ENCODE results near the gene RECQL. TPM values are rescaled to one million over a fixed set of nuclear protein-coding genes. Genes with fewer than 3 reads are reported as not detected.

Gene RECQL
- total RNA-seq, 1 experiment from 2014 or later = 34.5 TPM

GRCh38 chr12:21434699-21435098 is 66.7 kb downstream of the RECQL start:
- H3K4me2 ChIP-seq = no peak overlapping the region
- H2AFZ ChIP-seq = no peak overlapping the region
- no peaks in the 10 kb centered on the region for H3K27me3 ChIP-seq (ENCODE audit: insufficient read depth, low read depth)
- intact Hi-C loops (cut with micrococcal nuclease; ENCODE audit: unreplicated experiment) = loop anchor here (5.0 to 10.0 kb wide), 3 partner anchors 120 to 787 kb away; partner anchors contain the start of gene LDHB
- H3K36me3 ChIP-seq (ENCODE audit: low read depth) = no peaks in the 10 kb centered on the region
- no peak for TF ChIP-seq CTCF (conservative IDR thresholded peaks at IDR 0.05)
- TF ChIP-seq EZH2 (IDR thresholded peaks at IDR 0.05; ENCODE audit: low read depth) = no peak
- H3K9me2 ChIP-seq (ENCODE audit: insufficient read depth) = no peaks in the 10 kb centered on the region
- no peak for DNase-seq
- H3K4me3 ChIP-seq = no peak overlapping the region
- H4K20me1 ChIP-seq (ENCODE audit: insufficient read depth) = no peaks in the 10 kb centered on the region
- no peak overlapping the region for H3K27ac ChIP-seq
- no TSS peak for BruUV-seq (replicated peaks)
- H3F3A ChIP-seq (ENCODE audit: insufficient read depth, low read depth) = peaks cover 6% of the 10 kb centered on the region; the same call in 1 of the 2 replicates
- ChIA-PET POLR2A (ENCODE audit: unreplicated experiment) (no interaction called here), CTCF (no interaction called here)
- peaks cover 17% of the 10 kb centered on the region; the same call in 1 of the 2 replicates for H3K4me1 ChIP-seq (replicated peaks; ENCODE audit: insufficient read depth)
- H3K9me3 ChIP-seq (ENCODE audit: insufficient read depth, low read depth) = no peaks in the 10 kb centered on the region
- peaks cover 20% of the 10 kb centered on the region for H3K79me2 ChIP-seq (ENCODE audit: low read depth)

- intact Hi-C loops (cut with micrococcal nuclease; ENCODE audit: unreplicated experiment) = loop anchor here (10.0 kb wide), 1 partner anchor 119 kb away; no protein-coding TSS in a partner anchor
- POLR2A ChIA-PET (ENCODE audit: unreplicated experiment) = no interaction called here
- Histone ChIP-seq H4K20me1 (ENCODE audit: insufficient read depth) (no peaks in the 10 kb centered on the region), H3K27ac (no peak overlapping the region), H3K36me3 (ENCODE audit: low read depth) (no peaks in the 10 kb centered on the region), H3K79me2 (ENCODE audit: low read depth) (peaks cover 8% of the 10 kb centered on the region), H3K4me1 (replicated peaks; ENCODE audit: insufficient read depth) (peaks cover 8% of the 10 kb centered on the region; the same call in 1 of the 2 replicates), H3K27me3 (ENCODE audit: insufficient read depth, low read depth) (no peaks in the 10 kb centered on the region), H3K9me3 (ENCODE audit: insufficient read depth, low read depth) (no peaks in the 10 kb centered on the region), H3K4me3 (no peak overlapping the region), H3K9me2 (ENCODE audit: insufficient read depth) (no peaks in the 10 kb centered on the region), H3K4me2 (no peak overlapping the region), H3F3A (ENCODE audit: insufficient read depth, low read depth) (peaks cover 6% of the 10 kb centered on the region; the same call in 1 of the 2 replicates), H2AFZ (no peak overlapping the region)
- CTCF ChIA-PET = interaction anchor here (0.5 kb wide), 1 partner anchor 49 kb away, joined by 3 read pairs; no protein-coding TSS in a partner anchor
- no peak for DNase-seq
- TF ChIP-seq CTCF (conservative IDR thresholded peaks at IDR 0.05) = no peak
- no TSS peak for BruUV-seq (replicated peaks)
Measured at GRCh38 chr12:21433525-21433924, 67.9 kb downstream of the RECQL start.

GRCh38 chr12:21429994-21430393 is 71.4 kb downstream of the RECQL start:
- CTCF ChIA-PET = no interaction called here
- BruUV-seq (replicated peaks) = no TSS peak
- no peak for TF ChIP-seq EZH2 (IDR thresholded peaks at IDR 0.05; ENCODE audit: low read depth)
- no peak for TF ChIP-seq CTCF (conservative IDR thresholded peaks at IDR 0.05)
- Histone ChIP-seq H3K27me3 (ENCODE audit: insufficient read depth, low read depth) (no peaks in the 10 kb centered on the region), H3K9me3 (ENCODE audit: insufficient read depth, low read depth) (0 out of 2 replicates have a peak, but pooled peaks cover 4% of the 10 kb centered on the region), H3K4me2 (no peak overlapping the region), H3K9me2 (ENCODE audit: insufficient read depth) (no peaks in the 10 kb centered on the region), H2AFZ (no peak overlapping the region), H3K4me3 (no peak overlapping the region), H3K4me1 (replicated peaks; ENCODE audit: insufficient read depth) (no peaks in the 10 kb centered on the region), H4K20me1 (ENCODE audit: insufficient read depth) (no peaks in the 10 kb centered on the region), H3F3A (ENCODE audit: insufficient read depth, low read depth) (no peaks in the 10 kb centered on the region), H3K79me2 (ENCODE audit: low read depth) (no peaks in the 10 kb centered on the region), H3K36me3 (ENCODE audit: low read depth) (no peaks in the 10 kb centered on the region), H3K27ac (no peak overlapping the region)
- intact Hi-C loops (cut with micrococcal nuclease; ENCODE audit: unreplicated experiment) = loop anchor here (10.0 kb wide), 1 partner anchor 115 kb away; no protein-coding TSS in a partner anchor
- POLR2A ChIA-PET (ENCODE audit: unreplicated experiment) = no interaction called here
- DNase-seq = no peak

All from PC-9 (cell line).